HepG2 (cell line): Measurements from ENCODE around the gene TPRG1L. TPM values are rescaled to one million over a fixed set of nuclear protein-coding genes. Genes with fewer than 3 reads are reported as not detected.

Experiments
- AKNA ChIP-seq: sonication (generic); formaldehyde crosslinking; IDR thresholded peaks from 2 replicates; pipeline ENCODE4 v1.4.0; 2020; ENCODE audit warnings: missing genetic modification reagents, borderline replicate concordance
- CAMTA2 ChIP-seq: sonication (generic); formaldehyde crosslinking; IDR thresholded peaks from 2 replicates; pipeline ENCODE4 v1.4.0; 2020; ENCODE audit warnings: mild to moderate bottlenecking, missing genetic modification reagents, borderline replicate concordance
- HOMEZ ChIP-seq: IDR thresholded peaks from 2 replicates; pipeline ENCODE4 v1.6.1; 2016; ENCODE audit warnings: low read depth
- MLLT10 ChIP-seq: sonication (generic); formaldehyde crosslinking; IDR thresholded peaks from 2 replicates; pipeline ENCODE4 v1.4.0; 2020; ENCODE audit warnings: missing genetic modification reagents
- NCOR1 ChIP-seq: fragments of 200-600 bp; sonication (generic); IDR thresholded peaks from 2 replicates; pipeline ENCODE4 v1.7.0; 2017; ENCODE audit warnings: antibody characterized with exemption, low read length, borderline replicate concordance
- POGK ChIP-seq: sonication (generic); formaldehyde crosslinking; conservative IDR thresholded peaks from 2 replicates; pipeline ENCODE4 v1.8.0; 2022; ENCODE audit warnings: mild to moderate bottlenecking, moderate library complexity, missing genetic modification reagents
- REPIN1 ChIP-seq: sonication (generic); formaldehyde crosslinking; IDR thresholded peaks from 2 replicates; pipeline ENCODE4 v1.8.0; 2022; ENCODE audit warnings: missing genetic modification reagents, low read depth, mild to moderate bottlenecking, borderline replicate concordance
- SAFB2 ChIP-seq: sonication (generic); formaldehyde crosslinking; IDR thresholded peaks from 2 replicates; pipeline ENCODE4 v1.5.1; 2020; ENCODE audit warnings: missing genetic modification reagents, low read depth, mild to moderate bottlenecking, borderline replicate concordance
- SKI ChIP-seq: fragments of 450-650 bp; IDR thresholded peaks from one replicate; pipeline ENCODE4 v1.6.1; 2018; ENCODE audit warnings: mild to moderate bottlenecking; ENCODE audit not compliant: partially characterized antibody
- XBP1 ChIP-seq: sonication (generic); formaldehyde crosslinking; IDR thresholded peaks from 2 replicates; pipeline ENCODE4 v1.5.0; 2020; ENCODE audit warnings: missing genetic modification reagents
- ZMYM2 ChIP-seq: sonication (generic); formaldehyde crosslinking; IDR thresholded peaks from 2 replicates; pipeline ENCODE4 v1.8.0; 2022; ENCODE audit warnings: mild to moderate bottlenecking, missing genetic modification reagents
- ZNF160 ChIP-seq: sonication (generic); formaldehyde crosslinking; IDR thresholded peaks from 2 replicates; pipeline ENCODE4 v1.8.0; 2022; ENCODE audit warnings: mild to moderate bottlenecking, inconsistent platforms, missing genetic modification reagents
- ZNF333 ChIP-seq: sonication (generic); formaldehyde crosslinking; IDR thresholded peaks from 2 replicates; pipeline ENCODE4 v1.4.0; 2020; ENCODE audit warnings: mild to moderate bottlenecking, missing genetic modification reagents, borderline replicate concordance
- ZNF430 ChIP-seq: sonication (generic); formaldehyde crosslinking; IDR thresholded peaks from 2 replicates; pipeline ENCODE4 v1.9.0; 2021; ENCODE audit warnings: mild to moderate bottlenecking, missing genetic modification reagents
- ZNF710 ChIP-seq: sonication (generic); formaldehyde crosslinking; IDR thresholded peaks from 2 replicates; pipeline ENCODE4 v1.5.0; 2020; ENCODE audit warnings: mild to moderate bottlenecking, missing genetic modification reagents, borderline replicate concordance
- ZNF839 ChIP-seq: sonication (generic); formaldehyde crosslinking; IDR thresholded peaks from 2 replicates; pipeline ENCODE4 v1.4.0; 2020; ENCODE audit warnings: missing genetic modification reagents, mild to moderate bottlenecking, borderline replicate concordance
- polyA plus RNA-seq, 8 experiments: library from polyadenylated mRNA; depleted of rRNA in 3 of 8; stranded (reverse) in 7 of 8; unstranded in 1 of 8; fragments of >200 nt; fragmentation: Illumina TruSeq in 4 of 8; extraction: Trizol in 4 of 8; gene quantifications; 2 replicates each; pipeline versions ENCODE4 v1.2.1 to v1.2.3, GENCODE V29; 2011 to 2016; ENCODE audit warnings: low read depth in 4 of 8, missing spikeins in 1 of 8, mixed read lengths in 1 of 8; ENCODE audit not compliant: insufficient read depth in 1 of 8
- total RNA-seq, 5 experiments: library from RNA; depleted of rRNA; stranded (reverse); fragments of >200 nt; fragmentation: Illumina TruSeq; extraction: Trizol; gene quantifications; 2 replicates each; pipeline ENCODE4 v1.2.3, GENCODE V29; 2016; ENCODE audit warnings: low read depth in 1 of 5
- TF ChIP-seq, protein P1 (sequence below): IDR thresholded peaks from 2 replicates; pipeline ENCODE4 v1.6.1; 2012; ENCODE audit warnings: inconsistent platforms

Gene TPRG1L
- total and polyA plus RNA-seq, 2 of the 13 experiments (the other 11 are each of a cell fraction or from before 2014, with no cell fraction given): 21.3 to 37.4 TPM

DNA sequence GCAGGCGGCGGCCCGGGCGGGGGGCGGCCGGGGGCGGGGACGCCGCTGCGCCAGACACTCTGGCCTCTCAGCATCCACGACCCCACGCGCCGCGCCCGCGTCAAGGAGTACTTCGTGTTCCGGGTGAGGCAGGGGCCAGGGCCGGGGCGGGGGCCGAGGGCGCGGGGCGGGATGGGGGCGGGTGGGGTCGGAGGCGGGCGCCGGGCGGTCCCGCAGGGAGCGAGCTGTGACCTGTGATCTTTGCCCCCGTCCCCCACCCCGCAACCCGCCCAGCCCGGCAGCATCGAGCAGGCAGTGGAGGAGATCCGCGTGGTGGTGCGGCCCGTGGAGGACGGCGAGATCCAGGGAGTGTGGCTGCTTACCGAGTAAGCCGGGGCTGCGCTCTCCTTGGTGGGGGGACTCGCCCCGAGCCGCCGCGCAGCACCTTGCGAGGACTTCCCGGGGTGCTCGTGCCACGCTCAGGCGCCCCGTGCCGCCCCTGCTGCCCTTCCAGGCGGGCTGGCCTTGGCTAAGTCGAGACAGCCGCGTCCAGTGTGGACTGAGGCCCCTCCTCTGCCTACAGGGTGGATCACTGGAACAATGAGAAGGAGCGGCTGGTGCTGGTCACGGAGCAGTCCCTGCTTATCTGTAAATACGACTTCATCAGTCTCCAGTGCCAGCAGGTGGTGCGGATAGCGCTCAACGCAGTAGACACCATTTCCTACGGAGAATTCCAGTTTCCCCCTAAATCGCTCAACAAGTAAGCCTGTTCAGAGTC lies 514 bp downstream of the TPRG1L start (continued):
- TF ChIP-seq, protein P1, sequence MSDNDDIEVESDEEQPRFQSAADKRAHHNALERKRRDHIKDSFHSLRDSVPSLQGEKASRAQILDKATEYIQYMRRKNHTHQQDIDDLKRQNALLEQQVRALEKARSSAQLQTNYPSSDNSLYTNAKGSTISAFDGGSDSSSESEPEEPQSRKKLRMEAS: peak; percentile 80
- TF ChIP-seq NCOR1 (peak; percentile 37; the same call in 1 of the 2 replicates), SAFB2 (CRISPR knock-in tag) (0 out of 2 replicates have a peak, but pooled peaks have one; percentile 48), CAMTA2 (peak; percentile 35; the same call in 1 of the 2 replicates), AKNA (CRISPR knock-in tag) (no peak), XBP1 (no peak), POGK (CRISPR knock-in tag) (peak; percentile 45; the same call in 1 of the 2 replicates), MLLT10 (CRISPR knock-in tag) (no peak), ZNF430 (CRISPR knock-in tag) (peak; percentile 84), ZMYM2 (CRISPR knock-in tag) (peak; percentile 50; the same call in 1 of the 2 replicates), ZNF333 (CRISPR knock-in tag) (peak; percentile 74; the same call in 1 of the 2 replicates), REPIN1 (peak; percentile 67; the same call in 1 of the 2 replicates), ZNF839 (CRISPR knock-in tag) (peak; percentile 77; the same call in 1 of the 2 replicates), HOMEZ (CRISPR knock-in tag) (no peak), ZNF160 (CRISPR knock-in tag) (peak; percentile 67; the same call in 1 of the 2 replicates), SKI (peak; percentile 32), ZNF710 (CRISPR knock-in tag) (peak; percentile 70)
